AG10803 (cell line): ENCODE measurements around the gene FSIP1.

Experiments
- DNase-seq: peaks from one replicate; pipeline ENCODE4 v3.0.0; 2010; ENCODE audit warnings: low read depth
- H3K4me3 ChIP-seq: 2 replicates; pipeline ENCODE4 v1.5.1; 2011; ENCODE audit warnings: mild to moderate bottlenecking, low read length, control low read depth
- CTCF ChIP-seq: conservative IDR thresholded peaks from 2 replicates; pipeline ENCODE4 v1.5.1; 2011; ENCODE audit warnings: mild to moderate bottlenecking, low read length, control low read depth, inconsistent platforms

Gene FSIP1

GRCh38 chr15:39554746-39555387 is 227.8 kb downstream of the FSIP1 start:
- DNase-seq = no peak
- no peak overlapping the region for H3K4me3 ChIP-seq
- TF ChIP-seq CTCF = no peak

GRCh38 chr15:39553947-39554693 is 228.5 kb downstream of the FSIP1 start:
- no peak for TF ChIP-seq CTCF
- no peak for DNase-seq
- no peak overlapping the region for H3K4me3 ChIP-seq

GRCh38 chr15:39552556-39552955 is 230.1 kb downstream of the FSIP1 start:
- no peak for TF ChIP-seq CTCF
- peak; percentile 24 for DNase-seq
- no peak overlapping the region for H3K4me3 ChIP-seq

GRCh38 chr15:39551476-39551875 is 231.2 kb downstream of the FSIP1 start:
- no peak for DNase-seq
- no peak for TF ChIP-seq CTCF
- H3K4me3 ChIP-seq = no peak overlapping the region
